ENCODE measurements around the gene CSF3. TPM values are rescaled to one million over a fixed set of nuclear protein-coding genes. Genes with fewer than 3 reads are reported as not detected.

Gene CSF3
- total RNA-seq, 1 experiment from 2014 or later: not detected

- Mint-ChIP-seq H3K36me3 (peaks cover 45% of the 10 kb centered on the region), H3K27ac (no peak overlapping the region), H3K4me1 (no peaks in the 10 kb centered on the region), H3K27me3 (ENCODE audit: low read depth) (no peaks in the 10 kb centered on the region), H3K4me3 (no peak overlapping the region), H3K9me3 (no peaks in the 10 kb centered on the region)
- ChIA-PET POLR2A (interaction anchor here (1.0 to 1.2 kb wide), 2 partner anchors 14 to 49 kb away, joined by 3 read pairs; no protein-coding TSS in a partner anchor), CTCF (interaction anchor here (0.5 to 5.0 kb wide), 42 partner anchors 8 to 348 kb away, joined by 3 to 128 read pairs (median 4); partner anchors contain the start of genes CSF3, MED24, NR1D1 and PSMD3)
- no peak for TF ChIP-seq ZBTB43 (CRISPR knock-in tag; IDR thresholded peaks at IDR 0.05)
- TF ChIP-seq NFATC4 (CRISPR knock-in tag; IDR thresholded peaks at IDR 0.05): no peak
- TF ChIP-seq NR2C2 (CRISPR knock-in tag; IDR thresholded peaks at IDR 0.05): 0 out of 2 replicates have a peak, but pooled peaks have one; percentile 18
- TF ChIP-seq TEAD4 (CRISPR knock-in tag; IDR thresholded peaks at IDR 0.05): no peak
- peak; percentile 29; the same call in 1 of the 2 replicates for TF ChIP-seq HMGXB4 (CRISPR knock-in tag; IDR thresholded peaks at IDR 0.05)
- peak; percentile 95 for TF ChIP-seq CTCF (IDR thresholded peaks at IDR 0.05)
- TF ChIP-seq E2F4 (CRISPR knock-in tag; IDR thresholded peaks at IDR 0.05; ENCODE audit: borderline replicate concordance, low read depth): peak; percentile 48; the same call in 1 of the 2 replicates
- no peak for TF ChIP-seq TEAD1 (CRISPR knock-in tag; IDR thresholded peaks at IDR 0.05)
- no peak for TF ChIP-seq ATF1 (CRISPR knock-in tag; IDR thresholded peaks at IDR 0.05)
- no peak for TF ChIP-seq JUN (CRISPR knock-in tag; IDR thresholded peaks at IDR 0.05)
- peak; percentile 85; the same call in 1 of the 2 replicates for TF ChIP-seq E2F5 (CRISPR knock-in tag; IDR thresholded peaks at IDR 0.05)
- peak; percentile 93 for DNase-seq (ENCODE audit: low spot score)
- peak; percentile 99 for ATAC-seq
These were observed 11.8 kb downstream of the CSF3 start for GRCh38 chr17:40026816-40027613.

GRCh38 chr17:40027614-40028012 is 12.4 kb downstream of the CSF3 start:
- ChIA-PET CTCF (interaction anchor here (0.5 to 5.0 kb wide), 37 partner anchors 8 to 347 kb away, joined by 3 to 128 read pairs (median 4); partner anchors contain the start of genes CSF3, MED24, NR1D1 and PSMD3), POLR2A (interaction anchor here (1.2 kb wide), 1 partner anchor 48 kb away, joined by 3 read pairs; no protein-coding TSS in a partner anchor)
- H3K36me3 Mint-ChIP-seq: peaks cover 51% of the 10 kb centered on the region
- H3K27me3 Mint-ChIP-seq (ENCODE audit: low read depth): no peaks in the 10 kb centered on the region
- ATAC-seq (no peak), DNase-seq (ENCODE audit: low spot score) (no peak)
- H3K4me1 Mint-ChIP-seq: no peaks in the 10 kb centered on the region
- no peak overlapping the region for H3K27ac Mint-ChIP-seq
- H3K9me3 Mint-ChIP-seq: no peaks in the 10 kb centered on the region
- TF ChIP-seq SP1 (CRISPR knock-in tag; conservative IDR thresholded peaks at IDR 0.05) (no peak), RELA (CRISPR knock-in tag; IDR thresholded peaks at IDR 0.05; ENCODE audit: borderline replicate concordance) (no peak), ESRRA (CRISPR knock-in tag; IDR thresholded peaks at IDR 0.05; ENCODE audit: borderline replicate concordance) (no peak), ZNF512 (CRISPR knock-in tag; IDR thresholded peaks at IDR 0.05; ENCODE audit: borderline replicate concordance) (no peak), ETV6 (CRISPR knock-in tag; IDR thresholded peaks at IDR 0.05) (no peak), IRF1 (CRISPR knock-in tag; IDR thresholded peaks at IDR 0.05) (no peak), NR3C1 (CRISPR knock-in tag; conservative IDR thresholded peaks at IDR 0.05; ENCODE audit: low read depth) (no peak), ZNF423 (CRISPR knock-in tag; IDR thresholded peaks at IDR 0.05) (no peak), OVOL2 (CRISPR knock-in tag; IDR thresholded peaks at IDR 0.05; ENCODE audit: borderline replicate concordance) (no peak), MAX (CRISPR knock-in tag; IDR thresholded peaks at IDR 0.05) (no peak), ZNF416 (CRISPR knock-in tag; IDR thresholded peaks at IDR 0.05) (no peak), SMAD4 (CRISPR knock-in tag; IDR thresholded peaks at IDR 0.05) (no peak), FOXJ3 (CRISPR knock-in tag; IDR thresholded peaks at IDR 0.05; ENCODE audit: borderline replicate concordance) (no peak), GABPB1 (CRISPR knock-in tag; IDR thresholded peaks at IDR 0.05) (no peak)
- H3K4me3 Mint-ChIP-seq: no peak overlapping the region
